HEK293 (cell line): ENCODE measurements around the gene CHST14.

Experiments used
- ATF2 ChIP-seq: fragments of 450-650 bp; formaldehyde crosslinking; IDR thresholded peaks from 2 replicates; pipeline ENCODE4 v1.5.1; 2016; ENCODE audit warnings: missing biosample characterization, missing genetic modification characterization, low read depth
- BCL6B ChIP-seq: fragments of 450-650 bp; formaldehyde crosslinking; IDR thresholded peaks from 2 replicates; pipeline ENCODE4 v1.5.1; 2017; ENCODE audit warnings: missing biosample characterization, missing genetic modification characterization
- CTCF ChIP-seq: fragments of 450-650 bp; formaldehyde crosslinking; IDR thresholded peaks from 2 replicates; pipeline ENCODE4 v1.5.1; 2016; ENCODE audit warnings: missing biosample characterization, missing genetic modification characterization
- IKZF3 ChIP-seq: fragments of 450-650 bp; IDR thresholded peaks from 2 replicates; pipeline ENCODE4 v1.5.0; 2018; ENCODE audit warnings: missing biosample characterization, mild to moderate bottlenecking, missing genetic modification characterization, moderate library complexity
- KLF16 ChIP-seq: fragments of 450-650 bp; formaldehyde crosslinking; IDR thresholded peaks from 2 replicates; pipeline ENCODE4 v1.5.1; 2017; ENCODE audit warnings: missing biosample characterization, missing genetic modification characterization
- PATZ1 ChIP-seq: fragments of 450-650 bp; formaldehyde crosslinking; IDR thresholded peaks from 2 replicates; pipeline ENCODE4 v1.5.1; 2016; ENCODE audit warnings: missing biosample characterization, missing genetic modification characterization
- REST ChIP-seq: fragments of 450-650 bp; formaldehyde crosslinking; IDR thresholded peaks from 2 replicates; pipeline ENCODE4 v1.5.1; 2016; ENCODE audit warnings: missing biosample characterization, missing genetic modification characterization
- YY1 ChIP-seq: fragments of 450-650 bp; formaldehyde crosslinking; IDR thresholded peaks from 2 replicates; pipeline ENCODE4 v1.5.1; 2018; ENCODE audit warnings: missing biosample characterization, missing genetic modification characterization
- ZFP69B ChIP-seq: fragments of 450-650 bp; formaldehyde crosslinking; IDR thresholded peaks from 2 replicates; pipeline ENCODE4 v1.5.1; 2016; ENCODE audit warnings: missing biosample characterization, missing genetic modification characterization
- ZNF174 ChIP-seq: fragments of 450-650 bp; formaldehyde crosslinking; IDR thresholded peaks from 2 replicates; pipeline ENCODE4 v1.5.0; 2017; ENCODE audit warnings: missing biosample characterization, mild to moderate bottlenecking, missing genetic modification characterization
- ZNF433 ChIP-seq: fragments of 450-650 bp; formaldehyde crosslinking; IDR thresholded peaks from 2 replicates; pipeline ENCODE4 v1.5.1; 2016; ENCODE audit warnings: missing biosample characterization, missing genetic modification characterization, low read depth
- ZNF658 ChIP-seq: fragments of 450-650 bp; formaldehyde crosslinking; IDR thresholded peaks from 2 replicates; pipeline ENCODE4; 2016; ENCODE audit warnings: missing biosample characterization, missing genetic modification characterization
- ZSCAN18 ChIP-seq: fragments of 450-650 bp; formaldehyde crosslinking; IDR thresholded peaks from 2 replicates; pipeline ENCODE4 v1.5.1; 2016; ENCODE audit warnings: missing biosample characterization, missing genetic modification characterization

GRCh38 chr15:40449275-40449674 lies 21.5 kb upstream of the CHST14 start:
- TF ChIP-seq ATF2 (no peak), CTCF (no peak), IKZF3 (tag by site-specific recombination) (no peak), KLF16 (tag by site-specific recombination) (no peak), ZNF658 (tag by site-specific recombination) (no peak), ZSCAN18 (tag by site-specific recombination) (no peak), PATZ1 (tag by site-specific recombination) (no peak), BCL6B (no peak), ZNF433 (tag by site-specific recombination) (no peak), YY1 (tag by site-specific recombination) (no peak), ZFP69B (tag by site-specific recombination) (no peak), ZNF174 (tag by site-specific recombination) (no peak), REST (tag by site-specific recombination) (no peak)
